GM23338 (cell line): ENCODE measurements around the gene LDLRAD3. TPM values are rescaled to one million over a fixed set of nuclear protein-coding genes. Genes with fewer than 3 reads are reported as not detected.

Source experiments
- ATAC-seq: fragments of 200-7000 bp; cut with Tn5 transposase; 3 replicates; pipeline ENCODE4 v1.9.1; 2020
- DNase-seq: peaks from one replicate; pipeline ENCODE4 v3.0.0-alpha.2; 2015; ENCODE audit warnings: low spot score
- H2AFZ ChIP-seq: fragments of 200-600 bp; sonication (generic); 2 replicates; pipeline ENCODE4 v1.8.0; 2016; ENCODE audit warnings: antibody characterized with exemption, mild to moderate bottlenecking, moderate library complexity
- H3F3A ChIP-seq: fragments of 200-600 bp; sonication (generic); replicated peaks from 2 replicates; pipeline ENCODE4 v1.8.0; 2017; ENCODE audit warnings: antibody characterized with exemption, mixed run types, low read depth
- H3K27ac ChIP-seq: fragments of 200-600 bp; sonication (generic); 2 replicates; pipeline ENCODE4 v1.6.1; 2016; ENCODE audit warnings: low read depth
- H3K27me3 ChIP-seq: fragments of 200-600 bp; sonication (generic); 2 replicates; pipeline ENCODE4 v1.8.0; 2016; ENCODE audit warnings: mild to moderate bottlenecking, mixed run types, moderate library complexity; ENCODE audit not compliant: insufficient read depth
- H3K36me3 ChIP-seq: fragments of 200-600 bp; sonication (generic); 2 replicates; pipeline ENCODE4 v1.8.0; 2016; ENCODE audit warnings: mild to moderate bottlenecking; ENCODE audit not compliant: insufficient read depth
- H3K4me1 ChIP-seq: fragments of 200-600 bp; sonication (generic); 2 replicates; pipeline ENCODE4 v1.8.0; 2016; ENCODE audit warnings: mild to moderate bottlenecking, moderate library complexity; ENCODE audit not compliant: insufficient read depth
- H3K4me2 ChIP-seq: fragments of 200-600 bp; sonication (generic); 2 replicates; pipeline ENCODE4 v1.7.1; 2017; ENCODE audit warnings: mixed run types
- H3K4me3 ChIP-seq: fragments of 200-600 bp; sonication (generic); 2 replicates; pipeline ENCODE4 v1.6.1; 2016; ENCODE audit warnings: mixed run types
- H3K79me2 ChIP-seq: fragments of 200-600 bp; sonication (generic); replicated peaks from 2 replicates; pipeline ENCODE4 v1.8.0; 2017; ENCODE audit warnings: mild to moderate bottlenecking; ENCODE audit not compliant: insufficient read depth
- H3K9me2 ChIP-seq: fragments of 200-600 bp; sonication (generic); 2 replicates; pipeline ENCODE4 v1.8.0; 2017; ENCODE audit not compliant: insufficient read depth
- H4K20me1 ChIP-seq: fragments of 200-600 bp; sonication (generic); replicated peaks from 2 replicates; pipeline ENCODE4 v1.8.0; 2017; ENCODE audit warnings: mild to moderate bottlenecking; ENCODE audit not compliant: insufficient read depth
- H3K27ac Mint-ChIP-seq: 2 replicates; pipeline ENCODE4 v1.8.0; 2020; ENCODE audit warnings: inconsistent platforms, mild to moderate bottlenecking, moderate library complexity, mixed read lengths
- H3K27me3 Mint-ChIP-seq: 3 replicates; pipeline ENCODE4 v1.8.0; 2022; ENCODE audit warnings: low read depth, mild to moderate bottlenecking, moderate library complexity, mixed read lengths, inconsistent platforms; ENCODE audit not compliant: insufficient read depth, poor library complexity
- H3K36me3 Mint-ChIP-seq: 3 replicates; pipeline ENCODE4 v1.8.0; 2021; ENCODE audit warnings: low read depth, mild to moderate bottlenecking, inconsistent platforms, moderate library complexity, mixed read lengths
- H3K4me1 Mint-ChIP-seq: 3 replicates; pipeline ENCODE4 v1.8.0; 2020; ENCODE audit warnings: mild to moderate bottlenecking, inconsistent platforms, mixed read lengths
- H3K4me3 Mint-ChIP-seq: 3 replicates; pipeline ENCODE4 v1.8.0; 2021; ENCODE audit warnings: moderate library complexity, mild to moderate bottlenecking, inconsistent platforms, mixed read lengths
- H3K9me3 Mint-ChIP-seq: 3 replicates; pipeline ENCODE4 v1.8.0; 2020; ENCODE audit warnings: moderate library complexity, mild to moderate bottlenecking, inconsistent platforms, mixed read lengths
- CREB1 ChIP-seq: fragments of 250-450 bp; sonication (Bioruptor Pico); IDR thresholded peaks from 2 replicates; pipeline ENCODE4 v1.5.0; 2020; ENCODE audit warnings: low read depth, mild to moderate bottlenecking, moderate library complexity
- CTCF ChIP-seq, 2 experiments: fragments of 200-600 bp in 1 of 2; sonication (generic) in 1 of 2; conservative IDR thresholded peaks; 2 replicates each; pipeline versions ENCODE4 v1.5.1 to v1.6.1; 2016 to 2017; ENCODE audit warnings: antibody characterized with exemption in 2 of 2, low read depth in 2 of 2, mild to moderate bottlenecking in 2 of 2, moderate library complexity in 1 of 2
- ETS1 ChIP-seq: IDR thresholded peaks from 2 replicates; pipeline ENCODE4 v1.6.1; 2016; ENCODE audit warnings: antibody characterized with exemption
- EZH2phosphoT487 ChIP-seq: fragments of 200-600 bp; sonication (generic); IDR thresholded peaks from one replicate; pipeline ENCODE4 v1.8.1; 2018; ENCODE audit warnings: antibody characterized with exemption; ENCODE audit not compliant: unreplicated experiment
- NANOG ChIP-seq: IDR thresholded peaks from 2 replicates; pipeline ENCODE4 v1.6.1; 2016; ENCODE audit warnings: antibody characterized with exemption, borderline replicate concordance
- POLR2AphosphoS5 ChIP-seq: IDR thresholded peaks from 2 replicates; pipeline ENCODE4 v1.6.1; 2016; ENCODE audit warnings: antibody characterized with exemption, low read depth
- REST ChIP-seq: IDR thresholded peaks from one replicate; pipeline ENCODE4 v1.6.1; 2018; ENCODE audit warnings: antibody characterized with exemption; ENCODE audit not compliant: unreplicated experiment
- STAT1 ChIP-seq: IDR thresholded peaks from one replicate; pipeline ENCODE4 v1.6.1; 2016; ENCODE audit warnings: antibody characterized with exemption; ENCODE audit not compliant: unreplicated experiment
- ZNF114 ChIP-seq: fragments of 250-450 bp; sonication (Bioruptor Pico); IDR thresholded peaks from 2 replicates; pipeline ENCODE4 v1.5.0; 2020; ENCODE audit warnings: mild to moderate bottlenecking, moderate library complexity
- ZNF331 ChIP-seq: fragments of 250-450 bp; sonication (Bioruptor Pico); IDR thresholded peaks from 2 replicates; pipeline ENCODE4 v1.5.0; 2020; ENCODE audit warnings: low read depth, mild to moderate bottlenecking, moderate library complexity
- ZNF462 ChIP-seq: fragments of 250-450 bp; sonication (Bioruptor Pico); IDR thresholded peaks from 2 replicates; pipeline ENCODE4 v1.5.0; 2020; ENCODE audit warnings: mild to moderate bottlenecking, moderate library complexity
- polyA plus RNA-seq: library from polyadenylated mRNA; unstranded; fragments of >200 nt; fragmentation: Nextera tagmentation; extraction: Ambion mirVana; gene quantifications from 2 replicates; pipeline ENCODE4 v1.2.1, GENCODE V29; 2016
- total RNA-seq: library from RNA; depleted of rRNA; stranded (reverse); fragments of >200 nt; shearing (Covaris generic); gene quantifications from 2 replicates; pipeline ENCODE4 v1.2.3, GENCODE V29; 2014

The LDLRAD3 gene
- total and polyA plus RNA-seq, 2 experiments from 2014 or later = 8.5 to 19.4 TPM

- TF ChIP-seq REST (no peak), CTCF (conservative IDR thresholded peaks at IDR 0.05; ENCODE audit: low read depth in 2 of 2) (no peak), STAT1 (no peak), EZH2phosphoT487 (no peak), NANOG (no peak), POLR2AphosphoS5 (no peak), ZNF331 (CRISPR knock-in tag) (no peak), ZNF114 (CRISPR knock-in tag) (no peak)
Observed at GRCh38 chr11:36156817-36157519, 213.1 kb downstream of the LDLRAD3 start (continued).

GRCh38 chr11:36160091-36160490 is 216.2 kb downstream of the LDLRAD3 start:
- H3K4me3 Mint-ChIP-seq = no peak overlapping the region
- H3K27me3 Mint-ChIP-seq = no peaks in the 10 kb centered on the region
- no peak overlapping the region for H3K27ac Mint-ChIP-seq
- no peaks in the 10 kb centered on the region for H3K36me3 ChIP-seq
- H3K9me3 Mint-ChIP-seq = no peaks in the 10 kb centered on the region
- no peaks in the 10 kb centered on the region for H3K9me2 ChIP-seq
- no peaks in the 10 kb centered on the region for H3K79me2 ChIP-seq
- H3K27me3 ChIP-seq = no peaks in the 10 kb centered on the region
- no peak overlapping the region for H3K4me3 ChIP-seq
- H3K4me2 ChIP-seq = no peak overlapping the region
- peaks cover 7% of the 10 kb centered on the region; the same call in 1 of the 2 replicates for H4K20me1 ChIP-seq
- peaks cover 3% of the 10 kb centered on the region; the same call in 1 of the 2 replicates for H3K4me1 ChIP-seq
- H3F3A ChIP-seq = no peaks in the 10 kb centered on the region
- no peak overlapping the region for H2AFZ ChIP-seq
- no peaks in the 10 kb centered on the region for H3K36me3 Mint-ChIP-seq
- DNase-seq = no peak
- H3K4me1 Mint-ChIP-seq = peaks cover 23% of the 10 kb centered on the region; the same call in 2 of the 3 replicates
- ATAC-seq = no peak
- no peak overlapping the region for H3K27ac ChIP-seq
- TF ChIP-seq POLR2AphosphoS5 (no peak), ZNF462 (no peak), NANOG (no peak), ZNF331 (CRISPR knock-in tag) (no peak), CREB1 (CRISPR knock-in tag) (no peak), ETS1 (no peak), ZNF114 (CRISPR knock-in tag) (no peak)
